Tibial nerve (tissue), 4 donors: ENCODE data around the gene TMC2. TPM values are rescaled to one million over a fixed set of nuclear protein-coding genes. Genes with fewer than 3 reads are reported as not detected.

Source experiments
- DNase-seq, 2 donors: peaks; one replicate each; pipeline ENCODE4 v3.0.0-alpha.2; 2019; ENCODE audit warnings: low spot score in 2 of 2
- H3K27ac ChIP-seq, 4 donors: fragments of 200-600 bp; sonication (generic) in 3 of 4; one replicate each; pipeline ENCODE4 v1.5.1; 2017 to 2019; ENCODE audit warnings: mild to moderate bottlenecking in 1 of 4
- H3K27me3 ChIP-seq, 2 donors: fragments of 200-600 bp; sonication (generic) in 1 of 2; one replicate each; pipeline versions ENCODE4 v1.5.1 to v1.6.0; 2017 to 2019
- H3K36me3 ChIP-seq, 3 donors: fragments of 200-600 bp; sonication (generic); one replicate each; pipeline ENCODE4 v1.5.1; 2018 to 2019
- H3K4me1 ChIP-seq, 4 donors: fragments of 200-600 bp; sonication (generic) in 3 of 4; one replicate each; pipeline ENCODE4 v1.5.1; 2017 to 2019
- H3K4me3 ChIP-seq, 4 donors: fragments of 200-600 bp; sonication (generic) in 3 of 4; one replicate each; pipeline ENCODE4 v1.5.1; 2017 to 2019; ENCODE audit warnings: mild to moderate bottlenecking in 1 of 4, moderate library complexity in 1 of 4
- H3K9me3 ChIP-seq, 4 donors: fragments of 200-600 bp; sonication (generic) in 3 of 4; one replicate each; pipeline ENCODE4 v1.5.1; 2017 to 2019
- CTCF ChIP-seq, 5 experiments: fragments of 200-600 bp in 3 of 5; fragments of 450-650 bp in 2 of 5; sonication (generic) in 3 of 5; IDR thresholded peaks; one replicate each; pipeline ENCODE4 v1.5.1; 2016 to 2019; ENCODE audit warnings: antibody characterized with exemption in 5 of 5, mild to moderate bottlenecking in 3 of 5, moderate library complexity in 2 of 5
- EP300 ChIP-seq, 2 donors: sonication (generic); formaldehyde crosslinking; IDR thresholded peaks; one replicate each; pipeline ENCODE4 v1.6.1; 2017; ENCODE audit warnings: antibody characterized with exemption in 2 of 2, mild to moderate bottlenecking in 1 of 2
- POLR2A ChIP-seq, 2 donors: fragments of 450-650 bp; IDR thresholded peaks; one replicate each; pipeline ENCODE4 v1.6.1; 2017; ENCODE audit warnings: antibody characterized with exemption in 2 of 2, mild to moderate bottlenecking in 2 of 2, moderate library complexity in 2 of 2
- WGBS, 2 donors: methylation state at CpG; one replicate each; pipeline ENCODE4 v1.1.5; 2018; 5-methylcytosine and 5-hydroxymethylcytosine counted together
- total RNA-seq, 4 donors: library from RNA; depleted of rRNA; stranded (reverse); fragments of >200 nt; gene quantifications; one replicate each; pipeline ENCODE4 v1.1.0, GENCODE V29; 2016

Gene TMC2
- total RNA-seq, 4 donors from 2014 or later, result 0.21 to 0.59 (median 0.26) TPM

DNA sequence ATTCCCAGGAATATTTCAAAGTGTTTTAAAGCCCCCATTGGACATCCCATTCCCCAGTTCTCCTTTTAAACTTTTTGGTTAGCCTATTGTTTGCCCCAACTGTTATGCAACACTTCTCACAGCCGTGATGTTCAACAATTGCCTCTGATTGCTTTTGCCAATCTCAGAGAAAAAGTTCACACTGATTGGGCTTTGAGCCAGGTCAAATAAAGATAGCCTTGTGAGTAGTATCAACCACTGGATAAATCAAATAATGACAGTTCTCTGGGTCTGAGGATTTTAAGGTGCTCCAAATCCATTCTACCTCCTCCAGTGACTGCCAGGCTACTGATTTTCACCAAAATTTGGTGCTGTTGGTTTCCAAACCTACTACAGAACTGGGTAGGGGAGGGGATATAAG is 97.0 kb downstream of the TMC2 start:
- TF ChIP-seq POLR2A (IDR thresholded peaks at IDR 0.05) (no peak), EP300 (IDR thresholded peaks at IDR 0.05) (no peak), CTCF (IDR thresholded peaks at IDR 0.05) (no peak)
- no peaks in the 10 kb centered on the region for H3K27me3 ChIP-seq
- no peak for DNase-seq
- no peaks in the 10 kb centered on the region for H3K36me3 ChIP-seq
- 0% methylated on average over 1 of the region's 1 CpG for WGBS, 2 donors
- no peak overlapping the region for H3K4me3 ChIP-seq
- no peak overlapping the region for H3K27ac ChIP-seq
- no peaks in the 10 kb centered on the region for H3K4me1 ChIP-seq
- peaks cover 0 to 22% (median 0%) of the 10 kb centered on the region in 4 donors for H3K9me3 ChIP-seq

DNA sequence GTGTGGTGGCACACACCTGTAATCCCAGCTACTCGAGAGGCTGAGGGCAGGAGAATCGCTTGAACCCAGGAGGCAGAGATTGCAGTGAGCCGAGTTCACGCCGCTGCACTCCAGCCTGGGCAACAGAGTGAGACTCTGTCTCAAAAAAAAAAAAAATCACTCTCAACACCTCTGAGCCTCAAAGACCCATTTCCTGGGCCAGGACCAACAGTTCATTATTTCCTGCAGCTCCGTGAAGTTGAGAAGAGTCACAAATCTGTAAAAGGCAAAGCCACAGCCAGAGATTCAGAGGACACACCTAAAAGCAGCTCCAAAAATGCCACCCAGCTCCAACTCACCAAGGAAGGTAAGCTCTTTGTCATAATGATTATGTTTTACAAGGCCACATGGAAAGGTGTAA is 100.9 kb downstream of the TMC2 start:
- H3K4me3 ChIP-seq, result no peak overlapping the region
- H3K9me3 ChIP-seq, result no peaks in the 10 kb centered on the region
- no peak overlapping the region for H3K27ac ChIP-seq
- no peak for DNase-seq
- no peaks in the 10 kb centered on the region for H3K27me3 ChIP-seq
- no peak for TF ChIP-seq POLR2A (IDR thresholded peaks at IDR 0.05)
- TF ChIP-seq CTCF (IDR thresholded peaks at IDR 0.05), result no peak
- TF ChIP-seq EP300 (IDR thresholded peaks at IDR 0.05), result no peak
- peaks cover 0 to 26% (median 0%) of the 10 kb centered on the region in 3 donors for H3K36me3 ChIP-seq
- 68 to 73% methylated on average over 6 of the region's 6 CpGs for WGBS, 2 donors
- H3K4me1 ChIP-seq, result no peaks in the 10 kb centered on the region

DNA sequence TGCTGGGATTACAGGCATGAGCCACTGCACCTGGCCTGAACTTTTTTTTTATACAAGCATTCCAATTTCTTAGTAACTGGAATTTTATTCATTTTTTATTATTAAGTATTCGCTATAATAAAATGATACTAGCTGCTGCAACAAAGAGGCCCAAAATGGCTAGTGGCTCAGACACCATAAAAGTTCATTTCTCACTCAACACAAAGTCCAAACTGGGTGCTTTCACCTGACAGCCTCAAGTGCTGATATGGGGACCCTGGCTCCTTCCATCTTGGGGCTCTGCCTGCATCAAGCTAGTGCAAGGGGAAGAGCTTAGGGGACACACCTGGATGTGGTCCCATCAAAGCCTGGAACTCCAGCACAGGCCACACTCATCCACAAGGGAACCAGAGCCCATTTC is 103.9 kb downstream of the TMC2 start:
- H3K4me1 ChIP-seq, result no peaks in the 10 kb centered on the region
- TF ChIP-seq POLR2A (IDR thresholded peaks at IDR 0.05), result no peak
- no peak for TF ChIP-seq CTCF (IDR thresholded peaks at IDR 0.05)
- TF ChIP-seq EP300 (IDR thresholded peaks at IDR 0.05), result no peak
- H3K27ac ChIP-seq, result no peak overlapping the region
- H3K27me3 ChIP-seq, result no peaks in the 10 kb centered on the region
- H3K4me3 ChIP-seq, result no peak overlapping the region
- 0% methylated on average over 1 of the region's 1 CpG for WGBS, 2 donors
- peaks cover 0 to 52% (median 0%) of the 10 kb centered on the region in 3 donors for H3K36me3 ChIP-seq
- no peak for DNase-seq
- no peaks in the 10 kb centered on the region for H3K9me3 ChIP-seq

DNA sequence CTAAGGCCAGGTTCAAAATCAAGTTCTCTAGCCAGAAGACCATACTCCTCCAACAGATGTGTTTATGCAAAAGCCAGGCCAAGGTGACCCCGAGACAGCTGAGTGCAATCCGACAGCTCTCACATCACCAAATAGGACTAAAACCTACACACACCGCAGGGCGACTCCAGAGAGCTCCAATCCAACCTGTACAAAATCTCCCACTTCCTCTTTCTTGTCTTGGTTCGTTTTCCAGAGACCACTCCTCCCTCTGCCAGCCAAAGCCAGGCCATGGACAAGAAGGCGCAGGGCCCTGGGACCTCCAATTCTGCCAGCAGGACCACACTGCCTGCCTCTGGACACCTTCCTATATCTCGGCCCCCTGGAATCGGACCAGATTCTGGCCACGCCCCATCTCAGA is 104.5 kb downstream of the TMC2 start:
- no peaks in the 10 kb centered on the region for H3K9me3 ChIP-seq
- no peaks in the 10 kb centered on the region for H3K4me1 ChIP-seq
- no peak for TF ChIP-seq CTCF (IDR thresholded peaks at IDR 0.05)
- no peak for TF ChIP-seq POLR2A (IDR thresholded peaks at IDR 0.05)
- TF ChIP-seq EP300 (IDR thresholded peaks at IDR 0.05), result no peak
- WGBS, 2 donors, result 87 to 91% methylated on average over 9 of the region's 9 CpGs
- DNase-seq, result no peak
- H3K27me3 ChIP-seq, result no peaks in the 10 kb centered on the region
- H3K27ac ChIP-seq, result no peak overlapping the region
- H3K36me3 ChIP-seq, result peaks cover 0 to 52% (median 0%) of the 10 kb centered on the region in 3 donors
- H3K4me3 ChIP-seq, result no peak overlapping the region

DNA sequence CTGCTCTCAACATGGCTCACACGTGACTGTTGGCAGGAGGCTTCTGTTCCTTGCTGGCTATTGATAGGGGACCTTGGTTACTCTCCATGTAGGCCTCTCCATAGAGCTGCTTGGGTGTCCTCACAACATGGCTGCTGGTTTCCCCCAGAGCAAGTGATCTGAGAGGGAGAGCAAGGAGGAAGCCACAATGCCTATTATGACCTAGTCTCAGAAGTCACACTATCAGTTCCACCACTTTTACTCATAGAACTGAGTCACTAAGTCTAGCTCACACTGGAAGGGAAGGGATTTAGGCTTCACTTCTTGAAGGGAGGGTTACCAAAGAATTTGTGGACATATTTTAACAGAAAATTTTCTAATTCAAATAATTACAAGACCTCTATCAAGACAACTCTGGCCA is 107.3 kb downstream of the TMC2 start:
- TF ChIP-seq CTCF (IDR thresholded peaks at IDR 0.05), result no peak
- TF ChIP-seq POLR2A (IDR thresholded peaks at IDR 0.05), result no peak
- no peak for TF ChIP-seq EP300 (IDR thresholded peaks at IDR 0.05)
- no peak overlapping the region for H3K4me3 ChIP-seq
- no peaks in the 10 kb centered on the region for H3K27me3 ChIP-seq
- H3K27ac ChIP-seq, result no peak overlapping the region
- H3K9me3 ChIP-seq, result no peaks in the 10 kb centered on the region
- no peak for DNase-seq
- peaks cover 0 to 7% (median 0%) of the 10 kb centered on the region in 4 donors for H3K4me1 ChIP-seq
- H3K36me3 ChIP-seq, result peaks cover 0 to 52% (median 0%) of the 10 kb centered on the region in 3 donors
- WGBS, 2 donors, result 45 to 100% methylated on average over 1 of the region's 1 CpG
